LHCN-M2 (cell line): ENCODE measurements around the gene STARD9. TPM values are rescaled to one million over a fixed set of nuclear protein-coding genes. Genes with fewer than 3 reads are reported as not detected.
"Not testable (repeated sequence)": the region's sequence is repeated elsewhere in the genome, so short reads cannot be mapped to it uniquely, and the experiment has no call there.

ENCODE experiments used
- DNase-seq: peaks from one replicate; pipeline ENCODE4 v3.0.0-alpha.2; 2012; ENCODE audit warnings: low read depth
- polyA plus RNA-seq: library from polyadenylated mRNA; unstranded; fragments of >200 nt; gene quantifications from one replicate; pipeline ENCODE4 v1.2.1, GENCODE V29; 2012; ENCODE audit warnings: missing spikeins
- total RNA-seq: library from RNA; depleted of rRNA; stranded (reverse); fragments of >200 nt; gene quantifications from 2 replicates; pipeline ENCODE4 v1.2.3, GENCODE V29; 2014; rRNA removed

STARD9 gene
- 3.9 and 4.8 TPM in 2 replicates for total RNA-seq
- polyA plus RNA-seq = 1.7 TPM

DNA sequence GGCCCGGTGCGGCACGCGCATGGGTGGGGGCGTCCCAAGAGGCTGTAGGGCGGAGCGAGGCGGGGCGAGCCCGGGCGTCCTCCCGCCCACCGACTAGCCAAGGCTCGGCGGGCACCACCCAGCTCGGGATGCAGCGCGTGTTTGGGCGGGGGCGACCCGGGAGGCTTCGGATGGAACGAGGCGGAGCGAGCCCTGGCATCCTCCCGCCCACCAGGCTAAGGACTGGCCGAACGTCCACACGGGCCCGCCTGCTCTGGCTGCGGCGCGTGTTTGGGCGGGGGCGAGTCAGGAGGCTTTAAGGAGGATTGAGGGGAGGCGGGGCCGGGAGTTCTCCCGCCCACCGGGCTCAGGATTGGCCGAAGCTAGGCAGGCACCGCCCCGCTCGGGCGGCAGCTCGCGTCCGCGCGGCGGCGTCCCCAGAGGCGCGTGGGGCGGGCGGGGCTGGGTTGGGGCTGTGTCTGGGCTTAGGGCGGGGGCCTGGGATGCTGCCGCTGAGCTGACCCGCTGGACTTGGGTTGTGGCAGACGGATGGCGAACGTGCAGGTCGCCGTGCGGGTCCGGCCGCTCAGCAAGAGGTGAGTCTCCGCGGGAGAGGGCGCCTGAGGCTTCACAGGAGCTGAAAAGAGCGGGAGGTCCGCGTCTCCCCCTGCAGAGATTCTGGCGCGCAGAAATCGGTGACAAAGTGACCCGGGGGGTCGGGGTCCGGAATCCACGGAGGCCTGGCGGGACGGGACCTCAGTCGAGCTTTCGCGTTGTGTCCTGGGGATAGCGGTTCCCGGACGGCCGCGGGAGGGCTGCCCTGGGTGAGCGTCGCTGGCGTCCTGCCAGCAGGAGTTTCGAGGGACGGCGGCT lies at the start of gene STARD9:
TSS of gene STARD9 (plus strand) at position 419 of the 852 bp plus-strand sequence. CDS start at position 529, 110 bp downstream.
- DNase-seq = peak; percentile 98

DNA sequence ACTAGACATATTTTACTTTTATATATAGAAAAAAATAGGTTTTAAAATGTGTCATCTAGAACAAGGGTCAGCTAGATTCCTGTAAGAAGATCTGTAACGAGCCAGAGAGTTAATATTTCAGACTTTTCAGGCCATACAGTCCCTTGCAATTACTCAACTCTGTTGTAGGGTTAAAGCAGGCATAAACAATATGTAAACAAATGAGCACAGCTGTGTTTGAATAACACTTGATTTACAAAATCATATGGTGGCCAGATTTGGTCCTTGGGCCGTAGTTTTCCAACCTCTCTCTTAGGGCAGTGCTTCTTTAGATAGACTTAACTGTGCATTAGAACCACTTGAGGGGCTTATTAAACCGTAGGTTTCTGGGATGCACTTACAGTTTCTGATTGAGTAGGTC lies 46.4 kb upstream of the STARD9 start:
- no peak for DNase-seq

DNA sequence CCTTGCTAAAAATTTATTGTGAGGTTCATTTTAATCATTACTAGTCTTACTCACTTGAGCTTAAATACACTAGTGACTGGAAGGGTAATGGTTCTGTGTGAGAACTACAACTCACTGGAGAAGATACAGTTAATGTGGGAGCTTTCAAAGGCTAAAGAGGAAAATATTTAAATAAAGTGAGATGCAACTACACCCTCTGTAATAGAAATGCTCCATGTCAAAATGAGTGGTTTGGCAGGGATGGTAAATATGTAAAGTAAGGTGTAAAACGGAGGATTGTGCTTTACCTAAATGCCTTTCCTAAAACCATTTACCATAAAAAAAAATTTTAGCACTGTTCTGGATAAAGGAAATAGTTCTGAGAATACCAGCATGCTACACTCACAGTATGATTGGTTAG lies 42.2 kb upstream of the STARD9 start:
- no peak for DNase-seq

DNA sequence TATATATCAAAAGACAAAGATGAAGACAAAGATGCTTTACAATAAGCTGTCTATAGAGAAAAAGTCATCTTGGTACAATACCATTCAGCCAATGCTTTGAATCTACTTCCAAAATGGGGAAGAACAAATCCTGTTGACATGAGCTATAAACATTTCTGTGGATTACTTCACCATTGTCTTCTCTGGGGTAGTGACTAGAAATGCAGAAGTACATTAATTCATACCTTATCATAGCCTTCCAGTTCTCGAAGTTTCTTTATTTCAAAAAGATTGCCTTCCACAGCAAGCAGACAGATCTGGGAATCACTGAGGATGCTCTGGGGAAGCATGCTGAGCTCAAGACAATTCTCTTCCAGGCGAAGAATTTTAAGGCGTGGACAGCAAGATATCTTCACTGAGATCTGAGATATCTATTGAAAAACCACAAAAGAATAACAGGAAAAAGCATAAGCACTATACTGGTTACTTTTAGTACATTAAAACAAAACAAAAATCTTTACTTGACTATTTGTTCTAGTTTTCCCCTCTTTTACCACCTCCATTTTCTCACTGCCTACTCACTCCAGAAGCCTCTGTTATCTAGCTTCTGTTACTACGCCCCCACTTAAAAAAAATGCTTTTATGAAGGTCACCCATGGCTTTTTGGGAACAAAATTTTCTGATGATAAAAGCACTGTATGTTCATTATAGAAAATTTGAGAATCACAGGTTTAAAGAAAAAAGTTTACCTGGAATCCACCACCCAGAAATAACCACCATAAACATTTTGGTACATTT lies 30.4 kb upstream of the STARD9 start:
- no peak for DNase-seq

DNA sequence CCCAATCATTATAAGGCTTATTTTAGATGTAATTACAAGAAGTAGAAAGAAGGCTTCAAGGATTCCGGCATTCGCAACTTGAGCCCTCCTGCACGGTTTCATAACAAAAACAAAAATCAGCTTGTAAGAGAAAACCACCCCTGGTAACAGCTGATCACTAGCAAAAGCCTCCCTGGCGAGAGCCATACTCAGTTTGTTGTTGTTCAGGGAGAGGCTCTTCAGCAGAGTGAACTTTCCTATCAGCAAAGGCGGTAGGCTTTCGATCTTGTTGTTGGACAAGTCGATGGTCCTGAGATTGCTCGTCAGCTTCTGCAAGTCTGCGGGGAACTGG lies 27.5 kb upstream of the STARD9 start:
- DNase-seq = peak; percentile 53

DNA sequence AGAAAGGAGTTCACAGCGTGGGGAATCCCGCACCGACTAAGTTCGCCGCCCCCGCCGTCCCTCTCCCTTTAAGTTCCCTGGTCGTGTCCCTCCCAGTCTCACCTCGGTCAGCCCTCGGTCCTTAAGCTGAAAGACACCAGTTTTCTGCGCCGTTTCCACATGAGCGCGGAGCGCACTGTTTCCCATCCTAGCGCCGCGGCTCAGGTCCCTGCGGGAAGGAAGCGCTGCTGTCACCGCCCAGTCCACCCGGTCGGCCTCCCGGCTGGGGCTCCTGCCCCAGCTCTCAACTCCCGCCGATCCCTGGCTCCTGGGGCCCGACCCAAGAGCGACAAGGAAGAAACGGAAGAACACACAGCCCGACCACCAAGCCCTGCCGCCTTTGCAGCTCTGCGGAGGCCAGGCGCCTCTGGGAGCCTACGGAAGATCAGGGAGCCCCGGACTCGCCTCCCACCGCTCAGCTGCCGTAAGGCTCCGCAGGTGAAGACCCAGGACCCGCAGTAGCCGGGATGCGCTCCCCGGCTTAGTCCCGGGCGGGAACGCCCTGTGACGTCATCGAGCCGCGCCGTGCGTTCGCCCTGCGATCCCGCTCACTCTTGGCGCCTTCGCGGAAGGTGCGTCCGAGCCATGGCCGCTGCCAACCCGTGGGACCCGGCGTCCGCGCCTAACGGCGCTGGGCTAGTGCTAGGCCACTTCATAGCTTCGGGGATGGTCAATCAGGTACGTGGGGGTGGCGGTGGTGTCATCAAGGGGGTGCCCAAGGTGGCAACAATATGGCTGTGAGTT lies 27.0 kb upstream of the STARD9 start, which contains the start of the genes HAUS2 and LRRC57:
TSS of gene HAUS2 (plus strand) at position 590 of the 783 bp plus-strand sequence. CDS start at position 625, 35 bp downstream.
TSS of gene LRRC57 (minus strand) at position 545 of the 783 bp plus-strand sequence. CDS start at position 186, 359 bp downstream.
- peak; percentile 77 for DNase-seq

DNA sequence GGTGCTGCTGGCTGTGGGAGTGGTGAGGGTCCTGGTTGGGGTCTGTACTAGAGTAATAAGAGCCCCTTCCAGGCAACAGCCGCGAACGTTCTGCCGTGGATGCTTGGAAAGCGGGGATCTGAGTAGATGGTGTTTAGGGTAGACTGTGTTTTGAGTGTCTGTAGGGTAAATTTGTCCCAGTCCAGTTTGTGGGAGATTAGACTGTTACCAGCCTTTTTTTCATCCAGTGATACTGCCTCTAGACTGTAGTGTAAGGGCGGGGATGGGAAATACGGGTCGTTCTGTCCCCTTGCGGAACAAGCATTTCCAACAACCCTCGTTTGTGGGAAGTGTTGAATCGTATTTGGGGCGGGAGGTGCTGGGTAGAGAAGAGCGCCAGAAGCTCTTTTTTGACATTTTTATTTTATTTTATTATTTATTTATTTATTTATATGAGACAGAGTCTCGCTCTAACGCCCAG lies 26.3 kb upstream of the STARD9 start:
- peak; percentile 54 for DNase-seq

DNA sequence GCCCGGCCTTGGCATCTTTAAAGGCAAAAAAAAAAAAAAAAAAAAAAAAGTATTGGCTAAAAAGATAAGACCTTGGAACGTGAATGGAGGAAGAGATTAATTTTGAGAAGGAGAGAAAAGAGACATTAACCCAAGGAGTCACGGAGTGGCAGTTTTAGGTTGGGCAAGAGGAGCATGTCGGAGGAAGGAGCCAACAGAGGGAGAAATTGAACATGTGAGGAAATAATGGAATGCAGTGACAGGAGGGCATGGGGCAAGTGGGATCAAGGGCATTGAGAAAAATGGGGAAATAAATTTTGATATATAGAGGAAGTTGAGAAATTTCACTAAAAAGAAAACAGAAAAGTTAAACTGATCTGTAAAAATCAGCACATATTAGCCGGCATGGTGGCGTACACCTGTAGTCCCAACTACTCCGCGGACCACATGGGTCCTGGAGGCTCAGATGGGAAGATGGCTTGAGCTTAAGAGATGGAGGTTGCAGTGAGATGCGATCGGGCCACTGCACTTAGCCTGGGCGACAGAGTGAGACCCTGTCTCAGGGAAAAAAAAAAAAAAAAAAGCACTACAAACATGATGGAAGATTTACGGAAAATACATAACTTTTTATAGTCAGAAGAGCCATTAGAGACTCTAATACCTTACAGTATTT lies 25.5 kb upstream of the STARD9 start:
- no peak for DNase-seq

DNA sequence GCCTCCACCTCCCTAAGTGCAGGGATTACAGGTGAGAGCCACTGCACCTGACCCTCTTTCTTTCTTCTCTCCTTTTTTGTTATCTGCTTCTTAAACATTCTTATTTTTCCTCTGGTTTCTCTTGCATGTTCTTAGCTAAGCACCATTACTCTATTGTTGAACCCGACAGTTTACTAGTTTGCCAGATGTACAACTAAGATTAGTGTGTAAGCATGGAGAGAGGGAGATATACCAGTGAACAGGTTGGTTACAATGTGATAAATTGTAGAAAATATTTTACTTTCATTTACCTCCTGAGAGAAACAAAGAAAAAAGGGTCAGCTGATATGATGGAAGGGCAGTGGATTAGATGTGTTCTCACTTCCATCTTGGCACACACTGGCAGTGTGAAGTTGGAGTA lies 21.9 kb upstream of the STARD9 start:
- no peak for DNase-seq

DNA sequence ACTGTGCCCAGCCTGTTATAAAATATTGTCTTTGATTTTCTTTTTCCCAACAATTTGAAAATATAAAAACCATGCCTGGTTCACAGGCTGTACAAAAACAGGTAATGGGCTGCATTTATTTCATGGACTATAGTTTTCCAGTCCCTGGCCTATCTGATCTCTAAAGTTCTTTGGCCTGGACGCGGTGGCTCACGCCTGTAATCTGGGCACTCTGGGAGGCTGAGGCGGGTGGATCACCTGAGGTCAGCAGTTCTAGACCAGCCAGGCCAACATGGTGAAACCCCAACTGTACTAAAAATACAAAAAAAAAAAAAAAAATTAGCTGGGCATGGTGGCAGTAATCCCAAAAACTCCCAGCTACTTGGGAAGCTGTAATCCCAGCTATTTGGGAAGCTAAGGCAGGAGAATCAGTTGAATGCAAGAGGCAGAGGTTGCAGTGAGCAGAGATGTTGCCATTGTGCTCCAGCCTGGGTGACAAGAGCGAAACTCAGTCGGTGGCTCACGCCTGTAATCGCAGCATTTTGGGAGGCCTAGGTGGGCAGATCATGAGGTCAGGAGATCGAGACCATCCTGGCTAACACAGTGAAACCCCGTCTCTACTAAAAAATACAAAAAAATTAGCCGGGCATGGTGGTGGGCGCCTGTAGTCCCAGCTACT lies 18.7 kb upstream of the STARD9 start:
- DNase-seq = not testable (repeated sequence)

DNA sequence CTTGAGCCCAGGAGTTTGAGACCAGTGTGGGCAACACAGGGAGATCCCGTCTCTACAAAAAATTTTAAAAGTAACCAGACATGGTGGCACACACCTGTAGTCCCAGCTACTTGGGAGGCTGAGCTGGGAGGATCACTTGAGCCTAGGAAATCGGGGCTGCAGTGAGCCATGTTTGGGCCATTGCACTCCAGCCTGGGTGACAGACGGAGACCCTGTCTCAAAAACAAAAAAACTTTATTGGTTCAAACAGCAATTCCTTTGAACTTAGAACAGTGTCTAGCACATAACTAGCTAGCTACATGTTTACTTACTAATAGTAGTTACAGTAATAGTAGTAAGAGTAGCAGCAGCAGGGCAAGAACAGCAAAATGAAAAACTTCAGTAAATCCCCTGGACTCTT lies 16.7 kb upstream of the STARD9 start:
- DNase-seq = no peak

DNA sequence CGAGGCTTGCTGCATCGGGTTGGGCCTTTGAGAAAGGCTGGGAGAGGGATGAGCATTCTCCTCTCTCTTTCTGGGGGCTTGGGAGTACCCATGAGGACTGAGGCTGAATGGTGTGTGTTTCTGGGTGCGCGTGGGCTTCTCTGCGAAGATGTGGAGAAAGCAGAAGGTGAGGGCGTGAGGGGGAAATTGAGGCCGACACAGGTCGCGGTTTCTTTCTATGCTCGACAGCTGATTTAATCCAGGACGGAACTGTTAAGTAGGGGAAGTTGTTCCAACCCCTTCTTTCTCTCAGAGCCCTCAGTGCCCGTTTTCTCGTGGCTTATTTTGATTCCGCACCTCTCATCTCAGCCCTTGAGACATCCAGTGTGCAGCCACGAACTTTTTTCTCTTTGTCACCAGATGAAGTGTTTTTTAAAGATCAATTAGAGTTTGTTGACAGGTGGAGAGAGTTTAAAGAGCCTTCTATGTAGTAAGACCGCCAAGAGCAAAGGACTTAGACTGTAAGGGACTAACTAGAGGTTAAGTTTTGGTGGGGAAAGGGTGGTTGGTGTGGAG lies 711 bp downstream of the STARD9 start:
- no peak for DNase-seq

DNA sequence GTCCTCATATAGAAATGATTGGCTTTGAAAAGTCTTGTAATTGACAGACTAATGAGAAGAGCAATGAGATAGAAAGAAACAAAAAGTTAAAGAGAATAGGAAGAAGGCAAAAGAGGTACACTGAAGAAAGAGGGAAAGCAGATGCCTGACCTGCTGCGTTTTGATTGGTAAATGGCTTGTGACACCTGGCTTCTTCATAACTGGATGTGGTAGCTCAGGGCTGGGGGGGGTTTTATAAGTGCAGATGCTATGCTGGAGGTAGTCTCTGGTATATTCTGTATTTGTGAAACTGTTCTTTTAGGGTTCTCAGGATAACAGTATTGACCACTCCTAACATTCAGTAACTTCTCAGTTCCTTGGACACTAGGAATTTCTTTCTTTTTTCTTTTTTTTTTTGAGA lies 1.4 kb downstream of the STARD9 start:
- DNase-seq = no peak

DNA sequence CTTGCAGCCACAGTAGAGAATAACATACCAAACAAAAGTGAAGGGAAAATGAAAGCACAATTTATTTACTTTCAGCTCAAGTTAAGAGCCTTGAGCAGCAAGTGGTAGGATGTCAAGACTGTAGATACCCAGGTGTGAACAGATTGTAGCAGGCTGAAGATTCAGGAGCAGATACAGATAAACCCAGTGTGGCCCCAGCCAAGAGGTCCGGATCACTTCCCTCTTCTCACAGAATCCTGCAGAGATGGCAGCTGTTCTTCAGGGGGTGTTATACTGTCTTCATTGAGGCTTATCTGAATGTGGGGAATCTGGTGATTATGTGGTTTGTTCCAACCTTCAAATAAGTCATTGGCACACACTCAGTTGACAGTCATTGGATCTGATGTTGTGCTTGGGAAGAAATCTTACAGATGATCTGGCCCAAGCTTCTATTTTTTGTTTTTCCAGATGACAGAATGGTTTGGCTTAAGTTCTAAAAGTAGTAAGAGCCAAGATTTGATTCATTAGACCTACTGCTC lies 2.2 kb downstream of the STARD9 start:
- peak; percentile 95 for DNase-seq

DNA sequence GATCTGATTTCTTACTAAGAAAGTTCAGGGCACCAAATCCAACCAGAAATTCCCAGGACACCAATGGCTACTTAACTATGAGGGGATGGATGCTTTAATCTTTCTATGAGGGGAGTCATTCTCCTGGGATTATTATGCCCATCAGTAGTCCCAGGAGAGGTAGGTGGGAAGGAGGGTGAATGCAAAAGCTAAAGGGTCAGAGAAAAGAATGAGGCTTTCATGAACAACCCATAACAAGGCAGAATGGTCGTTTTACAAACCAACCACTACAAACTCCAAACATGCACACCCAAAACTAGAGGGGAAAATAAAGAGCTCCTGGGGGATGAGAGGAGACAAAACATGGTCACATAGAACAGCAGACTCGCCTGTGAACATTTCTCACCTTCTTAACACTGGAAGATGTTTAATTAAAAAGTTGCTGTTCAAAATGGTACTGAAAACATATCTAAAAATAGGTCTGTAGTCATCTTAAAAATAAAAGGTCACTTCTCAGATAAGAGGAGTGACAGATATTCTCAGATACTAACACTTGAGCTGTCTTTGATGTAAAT lies 3.7 kb downstream of the STARD9 start:
- DNase-seq = no peak

DNA sequence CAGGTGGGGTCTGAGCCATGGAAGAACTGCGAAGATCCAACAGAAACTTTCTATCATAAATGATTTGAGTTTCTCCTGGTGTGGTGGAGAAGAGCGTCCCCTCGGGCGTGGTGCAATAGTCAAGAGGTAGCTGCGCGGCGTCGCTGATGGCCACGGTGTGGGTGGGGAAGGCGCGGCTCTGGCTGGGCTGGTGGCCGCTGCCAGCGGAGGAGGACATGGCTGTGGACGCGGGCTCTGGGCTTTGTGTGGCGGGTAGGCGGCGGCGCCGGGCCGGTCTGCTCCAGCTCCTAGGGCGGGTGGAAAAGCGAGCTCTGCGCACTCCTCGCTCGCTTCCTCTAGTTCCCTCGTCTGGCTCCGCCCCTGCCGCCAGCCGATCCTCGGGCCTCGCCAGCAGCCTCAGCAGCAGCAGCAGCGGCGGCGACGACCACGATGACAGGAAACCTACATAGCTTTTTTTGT lies 5.9 kb downstream of the STARD9 start:
- peak; percentile 58 for DNase-seq

DNA sequence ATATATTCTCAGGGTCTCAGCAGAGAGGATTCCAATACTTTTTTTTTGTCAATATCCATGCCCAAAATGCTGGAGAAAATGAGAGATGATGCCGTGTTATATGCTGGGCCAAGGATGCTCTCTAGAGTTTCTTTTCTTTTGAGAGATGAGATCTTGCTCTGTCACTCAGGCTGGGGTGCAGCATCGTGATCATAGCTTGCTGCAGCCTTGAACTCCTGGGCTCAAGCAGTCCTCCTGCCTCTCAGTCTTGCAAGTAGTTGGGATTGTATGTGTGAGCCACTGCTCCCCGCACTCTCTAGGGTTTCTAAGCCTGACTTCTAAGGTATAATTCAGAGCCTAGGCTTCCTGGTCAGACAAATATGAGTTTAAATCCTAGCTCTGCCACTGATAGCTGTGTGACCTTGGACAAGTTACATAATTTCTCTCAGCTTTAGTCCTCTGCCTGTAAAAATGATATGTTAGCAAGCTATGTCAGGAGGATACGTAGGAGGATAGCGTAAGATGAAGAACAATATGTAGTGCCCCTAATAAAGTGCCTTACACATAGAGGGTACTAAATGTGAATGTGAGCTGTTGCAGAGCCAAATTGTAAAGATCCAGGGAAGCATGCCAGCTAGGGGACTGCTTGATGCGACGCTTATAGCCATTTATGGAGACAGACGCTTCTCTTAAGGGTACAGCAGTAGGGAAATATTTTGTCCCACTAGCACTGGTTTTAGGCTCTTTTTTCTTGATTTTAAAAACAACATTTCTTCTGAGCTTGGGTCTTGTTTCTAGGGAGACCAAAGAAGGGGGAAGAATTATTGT lies 7.4 kb downstream of the STARD9 start:
- DNase-seq = no peak

DNA sequence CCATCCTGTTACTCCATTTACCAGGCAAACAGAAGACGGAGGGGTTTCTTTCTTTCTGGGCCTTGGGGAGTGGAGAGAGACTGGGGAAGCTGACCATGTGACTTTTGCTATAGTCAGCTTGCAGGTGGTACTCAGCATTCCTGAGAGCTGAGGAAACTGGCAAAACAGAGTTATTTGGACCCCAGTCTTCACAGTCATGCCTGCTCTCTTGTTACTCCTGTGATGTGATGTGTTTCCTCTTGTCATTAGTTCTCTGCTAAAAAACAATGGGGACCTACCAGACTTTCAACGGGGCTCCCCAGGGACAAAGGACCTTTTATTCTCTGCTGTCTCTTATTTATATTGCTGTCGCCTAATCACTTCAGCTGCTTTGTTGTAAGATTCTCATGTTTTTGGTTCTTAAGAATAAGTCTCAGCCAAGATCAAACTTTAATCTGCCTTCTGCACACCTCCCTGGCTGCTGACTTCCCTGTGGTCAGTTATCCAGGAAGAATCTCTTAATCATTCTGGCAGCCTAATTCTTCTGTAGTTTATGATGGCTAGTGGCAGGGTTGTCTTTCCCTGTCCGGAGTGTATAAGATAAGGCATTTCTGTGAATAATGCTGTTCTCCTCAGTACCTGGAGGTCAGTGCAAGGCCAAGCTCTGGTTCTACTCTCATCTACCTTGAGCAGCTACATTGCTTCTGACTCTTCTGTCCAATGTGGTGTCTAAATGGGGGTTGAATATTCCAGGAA lies 8.8 kb downstream of the STARD9 start:
- no peak for DNase-seq
